MCF 10A (cell line): ENCODE data around the gene AKIRIN1. TPM values are rescaled to one million over a fixed set of nuclear protein-coding genes. Genes with fewer than 3 reads are reported as not detected.
"Not testable (repeated sequence)": the region's sequence is repeated elsewhere in the genome, so short reads cannot be mapped to it uniquely, and the experiment has no call there.

Source experiments
- BruUV-seq: library from RNA; stranded (reverse); fragments of 400-500 nt; replicated peaks from 2 replicates; lab custom pipeline; 2021; lab: Mats Ljungman, UMichigan
- CTCF ChIA-PET: fragments of 300-600 bp; sonication (Branson Sonifier 250); formaldehyde crosslinking; extraction: SDS; loops from one replicate; lab custom pipeline; 2021; ENCODE audit warnings: antibody characterized with exemption, inconsistent platforms; lab: Yijun Ruan, JAX
- POLR2A ChIA-PET: fragments of 300-600, 350-650 bp; sonication (Branson Sonifier 250); formaldehyde crosslinking; extraction: SDS; loops from one replicate; lab custom pipeline; 2020; ENCODE audit warnings: antibody characterized with exemption, inconsistent platforms; lab: Yijun Ruan, JAX
- DNase-seq: peaks from one replicate; pipeline ENCODE4 v3.0.0-alpha.2; 2018; ENCODE audit not compliant: unreplicated experiment
- H3K27ac Mint-ChIP-seq: one replicate; pipeline ENCODE4 v1.8.0; 2022; ENCODE audit warnings: mild to moderate bottlenecking, low read depth, mixed read lengths; ENCODE audit not compliant: unreplicated experiment
- H3K27me3 Mint-ChIP-seq: one replicate; pipeline ENCODE4 v1.8.0; 2022; ENCODE audit warnings: mixed read lengths; ENCODE audit not compliant: insufficient read depth, unreplicated experiment
- H3K36me3 Mint-ChIP-seq: one replicate; pipeline ENCODE4 v1.8.0; 2022; ENCODE audit warnings: mild to moderate bottlenecking, moderate library complexity, mixed read lengths; ENCODE audit not compliant: insufficient read depth, unreplicated experiment
- H3K4me1 Mint-ChIP-seq: one replicate; pipeline ENCODE4 v1.8.0; 2022; ENCODE audit warnings: mixed read lengths; ENCODE audit not compliant: insufficient read depth, unreplicated experiment
- H3K4me3 Mint-ChIP-seq: one replicate; pipeline ENCODE4 v1.8.0; 2022; ENCODE audit warnings: mild to moderate bottlenecking, moderate library complexity, mixed read lengths; ENCODE audit not compliant: unreplicated experiment
- H3K9me3 Mint-ChIP-seq: one replicate; pipeline ENCODE4 v1.8.0; 2022; ENCODE audit warnings: mixed read lengths; ENCODE audit not compliant: unreplicated experiment
- intact Hi-C: fragments of 100-400 bp; cut with micrococcal nuclease; formaldehyde crosslinking; loops from 2 replicates; pipeline ENCODE4 v1.14.1; 2022
- total RNA-seq: library from RNA; stranded (reverse); gene quantifications from 2 replicates; pipeline ENCODE4 v1.2.3, GENCODE V29; 2022
- TF ChIP-seq, protein P1 (sequence below): fragments of 200-600 bp; IDR thresholded peaks from one replicate; pipeline ENCODE4 v1.8.0; 2022; ENCODE audit warnings: antibody characterized with exemption, mild to moderate bottlenecking; ENCODE audit not compliant: unreplicated experiment

AKIRIN1 gene
- total RNA-seq, 1 experiment from 2014 or later = 59.0 TPM

DNA sequence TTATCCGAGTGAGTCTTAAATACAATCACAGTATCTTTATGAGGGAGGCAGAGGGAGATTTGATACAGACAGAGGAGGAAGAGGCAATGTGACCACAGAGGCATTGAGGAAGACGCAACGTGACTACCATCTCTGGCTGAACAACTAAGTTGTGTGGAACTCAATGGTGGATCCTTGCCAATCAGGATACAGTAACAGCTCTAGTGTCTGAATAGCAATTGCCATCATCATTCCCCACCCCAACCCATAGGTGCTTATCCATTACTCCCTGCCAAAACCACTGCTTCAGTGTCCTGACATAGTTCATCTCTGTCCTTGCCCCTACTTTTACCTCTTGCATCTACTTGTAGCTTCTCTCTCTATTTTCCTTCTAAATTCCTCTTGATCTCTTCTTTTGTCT, 29.0 kb upstream of the AKIRIN1 start:
- ChIA-PET CTCF (no interaction called here), POLR2A (interaction anchor here (0.6 kb wide), 1 partner anchor 29 kb away, joined by 3 read pairs; the partner anchor contains the start of gene AKIRIN1)
- H3K4me1 Mint-ChIP-seq = peaks cover 18% of the 10 kb centered on the region
- H3K4me3 Mint-ChIP-seq = no peak overlapping the region
- no peaks in the 10 kb centered on the region for H3K9me3 Mint-ChIP-seq
- BruUV-seq = no TSS peak
- TF ChIP-seq, protein P1, sequence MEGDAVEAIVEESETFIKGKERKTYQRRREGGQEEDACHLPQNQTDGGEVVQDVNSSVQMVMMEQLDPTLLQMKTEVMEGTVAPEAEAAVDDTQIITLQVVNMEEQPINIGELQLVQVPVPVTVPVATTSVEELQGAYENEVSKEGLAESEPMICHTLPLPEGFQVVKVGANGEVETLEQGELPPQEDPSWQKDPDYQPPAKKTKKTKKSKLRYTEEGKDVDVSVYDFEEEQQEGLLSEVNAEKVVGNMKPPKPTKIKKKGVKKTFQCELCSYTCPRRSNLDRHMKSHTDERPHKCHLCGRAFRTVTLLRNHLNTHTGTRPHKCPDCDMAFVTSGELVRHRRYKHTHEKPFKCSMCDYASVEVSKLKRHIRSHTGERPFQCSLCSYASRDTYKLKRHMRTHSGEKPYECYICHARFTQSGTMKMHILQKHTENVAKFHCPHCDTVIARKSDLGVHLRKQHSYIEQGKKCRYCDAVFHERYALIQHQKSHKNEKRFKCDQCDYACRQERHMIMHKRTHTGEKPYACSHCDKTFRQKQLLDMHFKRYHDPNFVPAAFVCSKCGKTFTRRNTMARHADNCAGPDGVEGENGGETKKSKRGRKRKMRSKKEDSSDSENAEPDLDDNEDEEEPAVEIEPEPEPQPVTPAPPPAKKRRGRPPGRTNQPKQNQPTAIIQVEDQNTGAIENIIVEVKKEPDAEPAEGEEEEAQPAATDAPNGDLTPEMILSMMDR = no peak
- no peaks in the 10 kb centered on the region for H3K27me3 Mint-ChIP-seq
- H3K36me3 Mint-ChIP-seq = no peaks in the 10 kb centered on the region
- peak; percentile 50 for DNase-seq
- no peak overlapping the region for H3K27ac Mint-ChIP-seq
- intact Hi-C loops = no loop called here

DNA sequence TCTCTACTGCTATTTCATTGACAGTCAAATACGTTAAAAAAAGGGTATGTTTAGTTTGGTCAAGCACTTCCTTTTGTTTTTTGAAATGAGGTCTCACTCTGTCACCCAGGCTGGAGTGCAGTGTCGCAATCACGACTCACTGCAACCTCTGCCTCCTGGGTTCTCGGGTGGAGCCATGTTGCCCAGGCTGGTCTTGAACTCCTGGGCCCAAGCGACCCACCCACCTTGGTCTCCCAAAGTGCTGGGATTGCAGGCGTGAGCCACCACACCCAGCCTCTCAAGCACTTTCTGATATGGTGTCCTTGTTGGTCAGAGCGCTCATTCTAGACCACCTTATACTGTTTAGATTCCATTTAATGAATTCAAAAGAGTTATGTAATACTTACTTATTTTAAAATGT, 28.5 kb upstream of the AKIRIN1 start:
- CTCF ChIA-PET = no interaction called here
- Mint-ChIP-seq H3K27me3 (no peaks in the 10 kb centered on the region), H3K4me3 (no peak overlapping the region)

DNA sequence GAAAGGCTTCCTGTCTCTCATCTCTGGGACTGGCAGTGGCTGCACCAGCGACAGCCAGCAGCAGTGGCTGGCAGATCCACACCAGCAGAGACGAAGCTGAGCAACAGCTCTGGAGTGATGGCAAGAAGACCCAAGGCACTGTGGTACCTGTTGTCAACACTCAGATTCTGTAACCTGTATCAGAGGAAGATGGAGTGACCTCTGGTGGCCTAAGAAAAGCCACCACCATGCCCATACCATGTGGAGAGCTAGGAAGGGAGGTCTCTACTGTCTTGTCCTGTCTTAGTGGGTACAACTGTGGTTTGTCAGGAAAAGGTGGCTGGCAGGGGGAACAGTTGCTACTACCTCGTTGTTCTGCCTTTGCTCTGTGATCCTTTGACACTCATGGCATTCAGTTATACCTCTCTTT, 26.9 kb upstream of the AKIRIN1 start:
- CTCF ChIA-PET = interaction anchor here (0.6 to 0.7 kb wide), 3 partner anchors 20 to 114 kb away, joined by 3 to 4 read pairs (median 4); no protein-coding TSS in a partner anchor

More for the DNA sequence above, 28.5 kb upstream of the AKIRIN1 start:
- no TSS peak for BruUV-seq
- H3K36me3 Mint-ChIP-seq = no peaks in the 10 kb centered on the region
- DNase-seq = peak; percentile 41
- H3K27ac Mint-ChIP-seq = no peak overlapping the region
- TF ChIP-seq, protein P1 = no peak
- intact Hi-C loops = no loop called here
- H3K9me3 Mint-ChIP-seq = no peaks in the 10 kb centered on the region
- peaks cover 18% of the 10 kb centered on the region for H3K4me1 Mint-ChIP-seq
- POLR2A ChIA-PET = no interaction called here

DNA sequence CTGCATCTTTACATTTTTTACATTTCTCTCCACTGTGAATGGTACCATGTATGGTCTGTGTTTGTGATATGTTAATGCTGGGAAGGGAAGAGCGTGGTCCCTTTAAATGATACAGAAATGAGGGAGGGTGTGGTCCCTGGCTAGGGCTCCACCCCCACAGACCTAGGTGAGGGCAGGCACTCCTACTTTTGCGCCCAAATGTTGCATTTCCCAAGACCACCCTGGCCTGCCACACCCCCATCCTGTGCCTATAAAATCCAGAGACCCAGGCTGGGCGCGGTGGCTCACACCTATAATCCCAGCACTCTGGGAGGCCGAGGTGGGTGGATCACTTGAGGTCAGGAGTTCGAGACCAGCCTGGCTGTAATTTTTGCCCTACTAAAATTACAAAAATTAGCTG, 17.9 kb upstream of the AKIRIN1 start:
- POLR2A ChIA-PET, H3K4me3 Mint-ChIP-seq, H3K36me3 Mint-ChIP-seq, H3K9me3 Mint-ChIP-seq, CTCF ChIA-PET, BruUV-seq, H3K27me3 Mint-ChIP-seq, DNase-seq, H3K27ac Mint-ChIP-seq, H3K4me1 Mint-ChIP-seq, intact Hi-C loops: not testable (repeated sequence)

More for the DNA sequence above, 26.9 kb upstream of the AKIRIN1 start:
- intact Hi-C loops = no loop called here
- POLR2A ChIA-PET = interaction anchor here (0.6 to 1.5 kb wide), 3 partner anchors 10 to 107 kb away, joined by 3 to 4 read pairs (median 4); no protein-coding TSS in a partner anchor
- Mint-ChIP-seq H3K36me3 (no peaks in the 10 kb centered on the region), H3K4me1 (peaks cover 14% of the 10 kb centered on the region), H3K9me3 (no peaks in the 10 kb centered on the region), H3K27ac (no peak overlapping the region), H3K27me3 (no peaks in the 10 kb centered on the region), H3K4me3 (no peak overlapping the region)
- TF ChIP-seq, protein P1 = no peak
- peak; percentile 22 for DNase-seq
- BruUV-seq = no TSS peak
